NCI-H2171 treated with DMSO at 0.1 percent for 48 hours (cell line): ENCODE data around the gene NRF1.

Experiments used
- DNase-seq: peaks from one replicate; lab custom pipeline; 2025; lab: John Stamatoyannopoulos, UW

The NRF1 gene

DNA sequence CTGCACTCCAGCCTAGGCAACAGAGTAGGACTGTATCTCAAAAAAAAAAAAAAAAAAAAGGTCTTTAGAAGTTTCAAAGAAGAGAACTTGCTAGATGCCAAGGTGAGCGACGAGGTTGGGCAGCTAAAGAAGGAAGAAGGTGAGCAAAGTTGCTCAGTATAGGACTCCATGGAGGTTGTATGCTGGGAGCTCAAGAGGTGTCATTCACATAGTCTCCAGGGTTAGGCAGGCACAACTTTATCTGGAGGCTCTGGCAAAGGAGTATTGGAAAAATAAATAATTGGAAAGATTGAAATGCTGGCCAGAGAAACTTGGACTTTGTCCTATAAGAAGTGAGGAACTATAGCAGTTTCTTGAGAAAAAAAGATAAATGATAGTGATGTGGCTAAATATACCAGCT is 74.5 kb downstream of the NRF1 start:
- no peak for DNase-seq

DNA sequence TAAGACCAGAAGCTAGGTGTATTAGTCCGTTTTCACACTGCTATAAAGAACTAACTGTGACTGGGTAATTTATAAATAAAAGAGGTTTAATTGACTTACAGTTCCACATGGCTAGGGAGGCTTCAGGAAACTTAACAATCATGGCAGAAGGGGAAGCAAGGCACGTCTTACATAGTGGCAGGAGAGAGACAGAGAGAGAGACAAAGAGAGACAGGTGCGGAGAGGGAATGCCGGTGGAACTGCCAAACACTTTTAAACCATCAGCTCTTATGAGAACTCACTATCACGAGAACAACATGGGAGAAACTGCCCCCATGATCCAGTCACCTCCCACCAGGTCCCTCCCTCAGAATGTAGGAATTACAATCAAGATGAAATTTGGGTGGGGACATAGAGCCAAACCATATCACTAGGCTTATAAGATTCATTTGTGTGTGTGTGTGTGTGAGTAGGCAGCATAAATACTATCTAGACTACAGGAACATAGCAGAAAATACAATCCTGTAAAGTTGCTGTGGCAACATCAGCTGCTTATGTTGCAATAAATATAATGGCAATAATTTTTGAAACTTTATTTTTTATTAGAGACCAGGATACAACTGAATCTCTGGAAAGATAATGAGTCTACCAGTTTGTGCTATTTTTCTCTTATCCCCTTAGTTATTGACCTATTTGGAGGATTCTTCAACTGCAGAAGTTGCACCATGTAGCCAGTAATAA is 77.1 kb downstream of the NRF1 start:
- no peak for DNase-seq

DNA sequence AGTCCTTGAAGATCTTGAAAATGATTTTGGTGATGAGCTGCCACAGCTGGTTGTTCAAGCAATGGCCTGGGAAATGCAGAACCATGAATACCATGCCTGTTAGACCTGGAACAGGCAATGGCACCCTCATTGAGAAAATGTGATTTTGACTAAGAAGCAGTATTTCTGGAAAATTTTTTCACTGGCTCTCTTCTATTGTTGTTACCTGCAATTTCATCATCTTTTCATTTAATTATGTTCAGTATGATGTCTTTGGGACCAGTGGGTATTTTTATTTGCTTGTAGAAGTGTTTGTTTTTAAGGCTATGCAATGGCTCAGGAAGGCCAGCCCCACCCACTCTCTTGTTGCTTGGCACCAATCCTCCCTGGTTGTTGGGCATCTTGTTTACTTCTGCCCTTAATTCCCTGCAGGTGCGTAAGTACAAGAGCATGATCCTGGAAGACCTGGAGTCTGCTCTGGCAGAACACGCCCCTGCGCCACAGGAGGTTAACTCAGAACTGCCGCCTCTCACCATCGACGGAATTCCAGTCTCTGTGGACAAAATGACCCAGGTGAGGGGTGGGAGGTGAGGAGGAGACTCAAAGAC is 78.6 kb downstream of the NRF1 start:
- no peak for DNase-seq

GRCh38 chr7:129690701-129691100 is 79.2 kb downstream of the NRF1 start:
- no peak for DNase-seq

DNA sequence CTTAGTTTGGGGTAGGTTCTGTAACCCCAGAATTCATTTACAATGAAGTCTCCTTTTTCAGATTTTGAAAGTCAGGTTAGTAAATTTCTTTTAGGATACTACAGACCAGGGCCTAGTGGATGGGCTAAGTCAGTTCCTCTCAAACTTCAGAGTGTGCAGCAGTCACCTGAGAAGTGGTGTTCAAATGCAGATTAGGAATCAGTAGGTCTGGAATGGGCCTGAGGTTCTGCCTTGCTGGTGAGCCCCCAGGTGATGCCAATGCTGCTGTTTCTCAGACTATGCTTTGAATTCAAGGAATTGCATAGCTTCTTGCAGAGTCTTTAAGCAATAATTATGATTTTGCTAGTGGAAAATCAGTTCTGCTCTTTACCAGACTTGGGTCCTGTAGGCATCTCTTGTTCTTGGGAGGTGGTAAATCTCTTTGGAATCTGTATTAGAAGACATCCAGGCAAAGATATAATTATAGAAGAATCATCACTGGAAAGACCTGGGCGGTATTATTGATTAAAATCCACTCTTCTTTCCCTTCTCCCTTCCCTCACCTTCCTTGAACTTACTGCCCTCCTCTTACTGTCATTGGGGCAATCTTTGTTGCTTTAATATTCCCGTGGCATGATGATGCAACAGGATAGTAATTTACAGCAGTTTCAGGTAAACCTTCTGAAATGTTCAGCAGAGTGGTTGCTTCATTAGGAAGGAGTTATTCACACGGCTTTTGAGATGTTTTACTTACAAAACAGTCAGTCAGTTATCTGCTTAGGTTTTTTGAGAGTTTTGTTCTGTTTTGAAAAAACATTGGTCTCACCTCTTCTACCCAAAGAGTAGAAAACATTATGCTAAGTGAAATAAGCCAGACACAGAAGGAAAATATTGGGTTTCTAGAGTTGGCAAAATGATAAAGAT is 87.2 kb downstream of the NRF1 start:
- no peak for DNase-seq

- no peak for DNase-seq
These were observed 90.8 kb downstream of the NRF1 start for GRCh38 chr7:129702316-129702715.

DNA sequence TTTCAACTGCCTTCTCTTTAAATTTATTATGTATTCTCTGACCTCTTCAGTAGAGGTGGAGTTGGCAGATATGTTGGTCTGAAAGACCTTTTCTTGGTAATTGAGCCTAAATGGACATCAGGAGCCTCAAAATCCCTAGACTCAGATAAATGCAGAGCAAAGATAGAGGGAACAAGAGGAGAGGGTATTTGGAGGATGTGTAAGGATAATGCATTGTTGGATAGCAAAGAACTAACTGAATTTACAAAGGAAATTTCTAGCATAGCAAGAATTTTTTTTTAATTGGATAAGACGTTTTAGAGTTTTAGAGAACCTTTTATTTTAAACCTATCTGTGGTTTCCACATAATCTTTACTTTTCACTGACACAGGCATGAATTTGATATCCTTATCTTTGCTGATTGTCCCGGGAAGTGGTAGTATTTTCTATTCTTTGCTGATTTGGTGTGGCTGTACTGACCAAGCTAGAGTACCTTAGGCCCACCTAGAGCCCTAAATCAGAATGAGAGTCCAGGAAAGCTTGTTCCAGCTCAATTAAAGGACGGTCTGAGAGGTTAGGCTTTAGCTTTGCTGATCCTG is 91.3 kb downstream of the NRF1 start:
- DNase-seq, result no peak

DNA sequence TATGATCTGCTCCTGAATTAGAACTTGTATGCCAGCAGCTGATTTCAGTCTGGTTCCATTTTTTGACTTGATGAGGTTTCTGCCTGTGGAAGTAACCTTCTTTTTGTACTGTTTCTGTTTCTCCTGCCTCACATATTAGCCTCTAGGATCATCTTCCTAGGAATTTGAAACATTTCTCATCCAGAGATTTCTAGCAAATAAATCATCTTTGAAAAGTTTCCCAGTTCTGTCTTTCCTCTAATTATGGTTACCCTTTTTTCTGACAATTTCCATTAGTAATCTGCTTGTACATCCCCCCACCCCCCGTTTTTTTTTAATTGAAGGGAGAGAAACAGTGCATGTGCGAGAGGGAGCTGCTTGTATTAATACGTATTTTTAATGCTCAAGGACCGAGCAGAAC is 92.2 kb downstream of the NRF1 start:
- DNase-seq, result no peak

GRCh38 chr7:129707910-129708499 is 96.5 kb downstream of the NRF1 start:
- DNase-seq, result no peak

GRCh38 chr7:129713544-129713943 is 102.0 kb downstream of the NRF1 start:
- no peak for DNase-seq

- no peak for DNase-seq
These were observed 103.1 kb downstream of the NRF1 start for GRCh38 chr7:129714514-129715063.

DNA sequence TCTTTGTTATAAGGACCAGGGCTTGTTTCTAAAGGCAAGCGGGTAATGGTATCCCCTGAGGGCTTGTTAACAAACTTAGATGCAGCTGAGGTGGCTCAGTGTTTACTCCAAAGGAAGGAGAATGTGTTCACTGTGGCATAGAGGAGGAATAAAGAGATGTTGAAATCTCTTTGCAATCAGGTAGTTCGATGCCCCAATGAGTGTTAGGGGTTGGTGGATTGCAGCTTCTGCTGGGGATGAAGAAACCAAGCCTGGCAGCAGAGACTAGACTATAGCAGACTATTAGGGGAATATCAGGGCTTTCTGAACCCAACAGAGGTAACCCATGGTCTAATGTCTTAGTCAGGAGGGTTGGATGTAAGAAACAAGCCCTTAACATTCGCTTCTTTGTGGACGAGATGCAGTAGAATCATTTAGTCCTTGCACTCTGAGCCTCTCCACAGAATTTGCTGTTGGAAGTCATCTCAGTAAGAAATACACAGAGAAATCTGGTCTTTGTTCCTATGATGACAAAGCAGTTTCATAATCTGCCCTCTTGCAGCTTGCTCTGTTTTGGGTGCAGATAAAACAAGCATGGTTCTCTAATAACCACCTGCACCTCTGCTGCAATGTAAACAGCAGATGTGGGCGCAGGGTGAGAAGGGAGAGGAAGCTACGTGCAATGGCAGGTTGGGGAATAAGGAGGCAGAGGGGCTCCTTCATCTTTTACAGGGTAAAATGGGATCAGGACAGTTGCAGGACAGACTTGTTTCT is 108.6 kb downstream of the NRF1 start:
- peak; percentile 87 for DNase-seq

- no peak for DNase-seq
These were observed 109.5 kb downstream of the NRF1 start for GRCh38 chr7:129721068-129721467.

DNA sequence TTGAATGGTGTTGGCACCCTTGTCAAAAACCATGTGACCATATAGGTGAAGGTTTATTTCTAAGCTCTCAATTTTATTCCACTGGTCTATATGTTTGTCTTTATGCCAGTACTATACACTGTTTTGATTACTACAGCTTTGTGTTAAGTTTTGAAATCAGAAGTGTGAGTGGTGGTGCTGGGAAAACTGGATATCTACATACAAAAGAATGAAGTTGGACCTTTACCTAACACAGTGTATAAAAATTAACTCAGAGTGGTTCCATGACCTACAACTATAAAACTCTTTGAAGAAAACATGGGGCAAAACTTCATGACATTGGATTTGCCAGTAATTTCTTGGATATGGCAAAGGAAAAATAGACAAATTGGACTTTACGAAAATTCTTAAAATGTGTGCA is 112.2 kb downstream of the NRF1 start:
- no peak for DNase-seq

DNA sequence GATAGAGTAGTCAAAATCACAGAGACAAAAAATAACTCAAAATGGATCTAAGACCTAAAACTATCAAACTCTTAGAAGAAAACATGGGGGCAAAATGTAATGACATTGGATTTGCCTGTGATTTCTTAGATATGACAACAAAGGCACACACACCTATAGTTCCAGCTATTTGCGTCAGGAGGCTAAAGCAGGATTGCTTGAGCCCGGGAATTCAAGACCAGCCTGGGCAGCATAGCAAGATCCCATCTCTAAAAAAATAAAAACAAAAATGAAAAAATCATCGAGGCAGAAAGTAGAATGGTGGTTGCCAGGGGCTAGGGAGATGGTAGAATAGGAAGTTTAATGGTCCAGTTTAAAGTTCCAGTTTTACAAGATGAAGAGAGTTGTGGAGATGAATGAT is 113.3 kb downstream of the NRF1 start:
- no peak for DNase-seq

GRCh38 chr7:129728875-129729467 is 117.5 kb downstream of the NRF1 start:
- peak; percentile 50 for DNase-seq

GRCh38 chr7:129729511-129729910 is 118.0 kb downstream of the NRF1 start:
- no peak for DNase-seq

DNA sequence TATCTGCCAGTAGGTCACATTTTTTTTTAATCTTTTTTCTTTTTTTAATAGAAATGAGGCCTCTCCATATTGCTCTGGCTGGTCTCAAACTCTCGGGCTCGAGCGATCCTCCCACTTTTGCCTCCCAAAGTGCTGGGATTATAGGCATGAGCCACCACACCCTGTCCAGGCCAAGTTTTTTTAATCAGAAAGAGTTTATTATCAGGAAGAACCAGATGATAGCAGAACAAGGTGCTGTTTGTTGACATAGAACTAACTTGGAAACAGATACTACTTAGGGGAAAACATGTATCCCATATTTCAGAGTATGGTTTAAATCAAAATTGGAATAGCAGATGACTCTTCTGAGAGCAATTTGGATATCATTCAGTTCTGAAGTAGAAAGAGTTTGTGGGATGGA is 118.6 kb downstream of the NRF1 start:
- no peak for DNase-seq

DNA sequence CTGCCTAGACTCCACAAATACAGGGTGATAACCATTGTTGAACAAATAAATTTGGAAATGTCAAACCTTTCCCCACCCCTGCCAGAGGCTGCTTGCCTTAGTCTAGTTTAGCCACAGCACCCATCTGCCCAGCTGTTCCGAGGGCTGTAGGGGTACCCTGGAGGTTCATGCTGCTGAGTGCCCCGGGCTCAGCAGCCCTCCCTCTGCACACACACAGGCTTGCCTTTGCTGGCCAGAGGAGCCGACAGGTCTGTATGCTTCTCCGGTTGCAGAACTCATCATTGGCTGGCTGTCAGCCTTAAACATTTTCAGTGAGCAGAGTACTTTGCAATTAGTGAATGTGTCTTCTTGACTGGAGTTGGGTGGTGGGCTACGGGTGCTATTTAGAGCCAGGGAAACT is 122.9 kb downstream of the NRF1 start:
- DNase-seq, result no peak

- DNase-seq, result peak; percentile 88
These were observed 127.9 kb downstream of the NRF1 start for GRCh38 chr7:129739427-129739826.
